Activated naive CD8-positive, alpha-beta T cell treated with anti-CD3 and anti-CD28 coated beads, Interleukin-2, amount 50 U/mL, for 24 hours (primary cell): ENCODE data around the gene INSIG1.
A peak's percentile ranks its signal among the peaks of the same experiment; 100 is the strongest.

Experiments
- ATAC-seq: fragments of 150-1000 bp; cut with Tn5 transposase; one replicate; pipeline ENCODE4 v1.10.0; 2021
- DNase-seq: peaks from one replicate; pipeline ENCODE4 v3.0.0; 2021
- H3K27ac Mint-ChIP-seq: one replicate; pipeline ENCODE4 v1.8.0; 2021; ENCODE audit warnings: mild to moderate bottlenecking, mixed read lengths
- H3K27me3 Mint-ChIP-seq: one replicate; pipeline ENCODE4 v1.8.0; 2021; ENCODE audit warnings: mixed read lengths
- H3K36me3 Mint-ChIP-seq: one replicate; pipeline ENCODE4 v1.8.0; 2021; ENCODE audit warnings: low read depth, mixed read lengths
- H3K4me1 Mint-ChIP-seq: one replicate; pipeline ENCODE4 v1.8.0; 2021; ENCODE audit warnings: mixed read lengths
- H3K4me3 Mint-ChIP-seq: one replicate; pipeline ENCODE4 v1.8.0; 2021; ENCODE audit warnings: mild to moderate bottlenecking, moderate library complexity, mixed read lengths
- H3K9me3 Mint-ChIP-seq: one replicate; pipeline ENCODE4 v1.8.0; 2021; ENCODE audit warnings: mixed read lengths

Gene INSIG1

DNA sequence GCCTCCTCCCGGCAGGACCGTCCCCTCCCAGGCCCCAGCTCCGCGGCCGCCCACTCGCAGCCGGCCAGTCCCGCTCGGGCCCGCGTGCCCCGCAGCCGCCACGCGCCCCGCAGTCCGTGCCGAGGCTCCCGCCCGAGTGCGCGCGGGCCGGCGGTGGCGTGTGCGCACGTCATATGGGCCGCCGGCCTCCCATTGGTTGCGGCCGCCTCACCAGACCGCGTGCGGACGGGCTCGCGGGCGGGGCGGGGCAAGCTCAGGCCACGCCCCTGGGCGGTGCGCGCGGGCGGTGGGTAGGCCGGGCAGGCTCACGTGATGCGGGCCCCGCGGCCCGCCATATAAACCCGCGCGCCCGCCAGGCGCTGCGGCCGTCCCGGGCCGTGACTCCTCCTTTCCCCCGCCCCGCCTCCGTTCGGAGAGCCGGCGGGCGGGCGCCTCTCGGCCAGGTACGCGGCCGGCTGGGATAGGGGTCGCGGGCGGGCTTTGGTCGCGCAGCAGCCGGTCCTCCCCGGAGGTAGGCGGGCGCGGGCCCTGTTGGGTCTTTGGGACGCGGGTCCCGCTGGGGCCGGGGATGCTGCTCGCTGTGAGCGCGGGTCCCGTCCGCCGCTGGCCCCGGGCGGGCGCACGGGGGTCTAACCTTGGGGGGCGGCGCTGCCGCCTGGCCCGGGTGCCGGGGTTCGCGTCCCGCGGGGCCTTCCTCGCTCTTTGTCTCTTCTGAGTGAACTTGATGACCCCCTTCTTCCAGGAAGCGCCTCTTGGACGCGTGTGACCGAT, at the start of gene INSIG1:
Gene INSIG1, plus strand, starts transcription at position 362 of the 771 bp plus-strand sequence. Its CDS starts 408 bp downstream, at position 770.
- H3K4me3 Mint-ChIP-seq, result peak within 1 kb of the TSS; percentile 89
- H3K27ac Mint-ChIP-seq, result peak within 1 kb of the TSS; percentile 96
- ATAC-seq, result peak; percentile 41
- H3K4me1 Mint-ChIP-seq, result peaks cover 39% of the 10 kb centered on the region
- H3K36me3 Mint-ChIP-seq, result peaks cover 29% of the 10 kb centered on the region
- H3K27me3 Mint-ChIP-seq, result no peaks in the 10 kb centered on the region
- peak; percentile 92 for DNase-seq
- H3K9me3 Mint-ChIP-seq, result no peaks in the 10 kb centered on the region

DNA sequence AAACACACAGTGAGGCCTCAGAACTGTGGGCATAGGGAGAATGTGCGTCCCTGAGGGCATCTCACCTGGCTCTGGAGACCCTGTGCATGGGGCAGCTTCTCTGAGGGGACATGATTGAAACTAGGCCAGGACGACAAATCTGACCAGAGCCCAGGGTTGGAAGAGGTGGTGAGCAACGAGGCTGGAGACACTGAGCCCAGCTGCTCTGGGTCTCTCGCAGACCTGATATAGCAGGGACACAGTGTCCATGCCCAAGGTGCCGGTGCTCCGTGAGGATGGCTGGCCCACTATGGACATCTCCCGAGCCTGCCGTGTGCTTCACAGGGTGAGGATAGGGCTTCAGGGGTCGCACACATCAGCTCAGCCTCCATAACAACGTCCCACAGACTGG, 49.3 kb upstream of the INSIG1 start:
- H3K27me3 Mint-ChIP-seq, result peaks cover 2% of the 10 kb centered on the region
- ATAC-seq (no peak), DNase-seq (no peak)
- H3K36me3 Mint-ChIP-seq, result no peaks in the 10 kb centered on the region
- H3K9me3 Mint-ChIP-seq, result no peaks in the 10 kb centered on the region
- H3K4me1 Mint-ChIP-seq, result peaks cover 3% of the 10 kb centered on the region
- no peak overlapping the region for H3K27ac Mint-ChIP-seq
- no peak overlapping the region for H3K4me3 Mint-ChIP-seq

DNA sequence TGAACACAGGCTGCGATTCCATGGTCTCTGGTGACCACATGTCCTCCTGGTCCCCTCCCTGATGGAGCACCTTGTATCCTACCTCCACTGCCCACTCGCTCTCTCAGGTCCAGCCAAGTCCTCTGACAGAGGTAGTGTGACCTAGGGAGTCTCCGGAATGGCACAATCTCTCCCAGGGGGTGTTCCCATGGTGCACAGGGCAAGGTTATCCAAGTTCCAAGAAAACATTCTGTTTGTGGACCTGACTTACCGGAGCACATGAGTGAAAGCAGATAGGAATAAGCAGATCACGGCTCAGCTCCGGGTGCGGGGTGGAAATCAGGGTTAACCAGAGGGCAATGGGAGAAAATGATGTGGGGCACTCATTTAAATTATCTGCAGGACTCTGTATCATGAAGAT, 45.8 kb upstream of the INSIG1 start:
- H3K9me3 Mint-ChIP-seq, result no peaks in the 10 kb centered on the region
- no peak for DNase-seq
- ATAC-seq, result no peak
- peaks cover 7% of the 10 kb centered on the region for H3K4me1 Mint-ChIP-seq
- no peak overlapping the region for H3K27ac Mint-ChIP-seq
- no peak overlapping the region for H3K4me3 Mint-ChIP-seq
- peaks cover 6% of the 10 kb centered on the region for H3K27me3 Mint-ChIP-seq
- no peaks in the 10 kb centered on the region for H3K36me3 Mint-ChIP-seq

DNA sequence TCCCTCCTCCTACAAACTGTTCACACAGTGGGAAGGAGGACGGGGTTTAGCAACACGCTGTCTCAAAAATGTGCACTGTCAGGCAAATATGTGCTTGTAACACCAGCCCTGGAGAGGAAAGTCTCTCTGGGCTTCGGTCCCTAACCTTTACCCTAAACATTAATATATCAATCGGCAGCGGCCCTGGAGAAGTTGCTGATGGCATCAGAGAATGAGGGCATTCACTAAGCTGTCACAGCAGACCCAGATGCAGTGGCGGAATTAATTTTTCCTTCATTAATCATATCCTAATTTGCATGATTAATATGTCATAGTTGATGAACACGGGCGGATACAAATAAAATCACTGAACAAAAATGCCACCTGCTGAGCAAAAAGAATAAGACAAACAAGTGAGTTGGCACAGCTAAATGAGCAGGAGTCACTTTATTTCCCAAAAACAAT, 45.2 kb upstream of the INSIG1 start:
- H3K27me3 Mint-ChIP-seq, result peaks cover 6% of the 10 kb centered on the region
- DNase-seq, result no peak
- H3K36me3 Mint-ChIP-seq, result no peaks in the 10 kb centered on the region
- no peak for ATAC-seq
- H3K4me3 Mint-ChIP-seq, result no peak overlapping the region
- H3K9me3 Mint-ChIP-seq, result no peaks in the 10 kb centered on the region
- no peak overlapping the region for H3K27ac Mint-ChIP-seq
- H3K4me1 Mint-ChIP-seq, result peaks cover 7% of the 10 kb centered on the region

DNA sequence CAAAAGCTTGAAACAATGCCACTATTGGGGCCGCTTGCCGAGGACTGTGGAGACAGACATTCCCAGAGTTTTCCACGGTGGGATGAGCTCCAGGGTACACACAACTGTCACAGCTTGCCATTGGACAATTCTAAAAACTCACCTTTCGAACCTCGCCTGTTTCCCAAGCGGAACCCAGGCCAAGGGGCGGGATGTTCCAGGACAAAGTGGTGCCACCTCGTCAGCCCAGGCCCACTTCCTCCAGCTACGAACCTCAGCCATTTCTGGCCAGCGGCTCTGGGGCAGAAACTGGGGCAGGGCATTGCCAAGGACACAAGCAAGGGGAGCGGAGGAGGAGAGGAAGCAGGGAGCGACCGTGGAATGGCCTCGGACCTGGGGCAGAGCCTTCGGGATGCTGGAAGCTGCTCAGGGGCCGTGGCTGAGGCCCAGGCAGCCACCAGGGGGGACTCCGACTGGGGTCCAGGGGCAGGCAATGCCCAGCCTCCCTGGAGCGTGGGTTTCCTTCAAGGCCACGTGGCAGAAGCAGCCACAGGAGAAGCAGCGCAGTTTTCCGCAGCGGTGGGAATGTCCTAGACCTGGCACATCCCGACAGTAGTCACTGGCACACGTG, 44.7 kb upstream of the INSIG1 start:
- Mint-ChIP-seq H3K27ac (no peak overlapping the region), H3K27me3 (peaks cover 6% of the 10 kb centered on the region), H3K9me3 (no peaks in the 10 kb centered on the region), H3K36me3 (no peaks in the 10 kb centered on the region), H3K4me3 (no peak overlapping the region), H3K4me1 (peaks cover 7% of the 10 kb centered on the region)
- DNase-seq (no peak), ATAC-seq (no peak)

DNA sequence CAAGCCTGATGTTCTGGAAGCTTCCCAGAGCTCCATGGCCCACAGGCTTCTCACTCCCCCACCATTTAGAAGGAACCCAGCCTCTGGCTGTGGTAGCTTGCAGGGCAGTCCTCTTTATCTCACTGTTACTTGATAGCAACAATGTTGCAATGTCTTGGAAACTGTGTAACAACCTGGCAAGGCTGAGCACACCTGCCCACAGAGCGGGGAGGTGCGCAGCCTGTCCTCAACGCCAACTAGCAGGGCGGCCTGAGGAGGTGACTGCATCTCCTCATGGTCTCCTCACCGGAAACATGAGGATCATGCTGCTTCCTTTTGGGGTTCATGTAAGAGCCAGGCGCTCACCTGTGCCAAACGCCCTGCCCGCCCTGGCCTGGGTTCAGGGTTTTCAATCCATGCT, 43.7 kb upstream of the INSIG1 start:
- Mint-ChIP-seq H3K27ac (no peak overlapping the region), H3K9me3 (no peaks in the 10 kb centered on the region), H3K36me3 (no peaks in the 10 kb centered on the region), H3K4me1 (peaks cover 5% of the 10 kb centered on the region), H3K4me3 (no peak overlapping the region), H3K27me3 (peaks cover 6% of the 10 kb centered on the region)
- no peak for ATAC-seq
- DNase-seq, result no peak

DNA sequence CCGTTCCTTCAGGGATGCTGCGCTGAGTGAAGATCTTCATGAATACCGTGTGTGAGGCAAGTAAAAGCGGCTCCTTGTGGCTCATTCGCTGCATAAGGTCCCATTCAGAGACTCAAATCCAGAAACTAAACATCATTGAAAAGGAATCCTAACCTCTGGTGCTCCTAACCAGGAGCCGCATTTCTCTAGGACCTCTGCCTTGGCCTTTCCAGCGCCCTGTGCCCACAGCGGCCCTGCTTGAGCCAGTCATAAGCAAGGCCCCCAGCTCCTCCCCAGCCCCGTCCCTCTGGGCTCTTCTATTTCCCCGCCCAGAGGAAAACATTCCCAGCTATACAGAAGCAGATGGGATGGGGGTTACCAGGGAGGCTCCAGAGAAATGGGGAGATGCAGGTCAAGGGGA, 42.6 kb upstream of the INSIG1 start:
- no peak for DNase-seq
- H3K27me3 Mint-ChIP-seq, result peaks cover 6% of the 10 kb centered on the region
- peaks cover 4% of the 10 kb centered on the region for H3K4me1 Mint-ChIP-seq
- H3K9me3 Mint-ChIP-seq, result no peaks in the 10 kb centered on the region
- H3K36me3 Mint-ChIP-seq, result no peaks in the 10 kb centered on the region
- H3K27ac Mint-ChIP-seq, result no peak overlapping the region
- ATAC-seq, result no peak
- no peak overlapping the region for H3K4me3 Mint-ChIP-seq

DNA sequence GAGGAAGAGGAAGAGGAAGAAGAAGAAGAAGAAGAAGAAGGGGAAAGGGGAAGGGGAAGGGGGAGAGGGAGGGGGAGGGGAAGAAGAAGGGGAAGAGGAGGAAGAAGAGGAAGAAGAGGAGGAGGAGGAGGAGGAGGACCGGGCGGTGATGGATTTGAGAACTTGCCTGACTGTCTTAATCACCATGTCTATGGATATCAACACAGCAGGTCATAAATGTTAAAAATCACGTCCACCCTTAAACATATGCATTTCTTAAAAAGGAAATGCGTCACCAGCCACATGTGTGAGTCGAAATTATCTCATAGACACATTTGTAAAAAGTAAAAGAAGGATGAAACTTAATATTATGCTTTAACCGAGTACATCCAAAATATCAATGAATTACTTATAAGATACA, 42.1 kb upstream of the INSIG1 start:
- Mint-ChIP-seq H3K4me1 (peaks cover 4% of the 10 kb centered on the region), H3K4me3 (no peak overlapping the region), H3K9me3 (no peaks in the 10 kb centered on the region), H3K36me3 (no peaks in the 10 kb centered on the region), H3K27me3 (peaks cover 6% of the 10 kb centered on the region), H3K27ac (no peak overlapping the region)
- DNase-seq (no peak), ATAC-seq (peak; percentile 37)

DNA sequence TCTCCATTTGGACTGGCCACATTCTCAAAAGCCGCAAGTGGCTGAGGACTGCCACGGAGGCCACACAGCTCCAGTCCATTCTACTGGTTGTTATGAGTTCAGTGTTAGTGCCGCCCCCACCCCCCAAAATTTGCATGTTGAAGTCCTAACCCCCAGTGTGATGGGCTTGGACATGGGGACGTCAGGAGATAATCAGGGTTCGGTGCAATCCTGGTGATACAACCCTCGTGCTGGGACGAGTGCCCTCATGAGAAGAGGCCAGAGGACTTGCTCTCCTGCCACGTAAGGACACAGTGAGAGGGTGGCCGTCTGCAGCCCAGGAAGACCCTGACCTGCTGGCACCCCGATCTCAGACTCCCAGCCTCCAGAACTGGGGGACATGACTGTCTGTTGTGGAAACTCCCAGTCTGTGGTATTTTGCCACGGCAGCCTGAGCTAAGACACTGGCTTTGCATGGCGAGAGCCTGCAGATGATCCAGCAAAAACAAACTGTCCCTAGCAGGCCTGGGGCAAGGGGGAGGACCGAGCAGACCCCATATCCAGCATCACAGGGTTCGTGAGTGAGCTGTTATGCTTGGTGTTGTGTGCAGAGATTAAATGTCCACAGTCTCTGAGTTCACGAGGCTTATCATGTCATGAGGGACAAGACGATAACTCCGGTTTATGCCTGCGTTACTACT, 41.5 kb upstream of the INSIG1 start:
- no peaks in the 10 kb centered on the region for H3K9me3 Mint-ChIP-seq
- no peaks in the 10 kb centered on the region for H3K36me3 Mint-ChIP-seq
- ATAC-seq, result no peak
- H3K27me3 Mint-ChIP-seq, result peaks cover 6% of the 10 kb centered on the region
- no peak overlapping the region for H3K27ac Mint-ChIP-seq
- H3K4me1 Mint-ChIP-seq, result peaks cover 4% of the 10 kb centered on the region
- H3K4me3 Mint-ChIP-seq, result no peak overlapping the region
- DNase-seq, result no peak

DNA sequence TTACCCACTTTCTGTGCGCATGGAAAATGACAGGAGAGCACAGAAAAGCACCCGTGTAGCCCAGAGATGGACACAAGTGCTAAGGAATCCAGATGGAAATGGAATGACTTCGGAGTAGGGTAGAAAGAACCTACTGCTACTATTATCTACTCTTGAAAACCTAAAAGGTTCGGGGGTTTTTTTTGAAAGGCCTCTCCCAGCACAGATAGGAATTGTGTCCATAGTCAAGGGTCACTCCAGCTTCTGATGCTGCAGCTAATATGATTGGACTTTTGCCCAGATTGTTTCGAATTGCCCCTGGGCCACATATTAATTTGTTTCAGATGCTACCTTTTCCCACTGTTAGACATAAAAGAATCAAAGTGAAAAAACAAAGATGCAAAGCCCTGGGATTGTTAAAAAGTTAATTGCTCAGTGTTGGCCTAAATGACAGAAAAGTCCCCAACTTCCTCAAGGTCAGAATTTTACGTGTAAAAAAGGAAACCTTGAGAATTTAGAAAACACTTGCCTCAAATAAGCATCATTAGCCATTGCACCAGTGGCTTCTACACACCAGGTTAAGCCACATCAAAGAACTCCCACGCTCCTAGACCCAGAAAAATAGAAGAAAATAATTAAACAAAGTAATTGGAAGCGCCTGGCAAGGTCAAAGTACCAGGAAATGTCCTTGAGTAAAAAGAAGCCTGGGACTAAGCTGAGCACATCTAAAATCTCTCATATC, 40.8 kb upstream of the INSIG1 start:
- Mint-ChIP-seq H3K9me3 (no peaks in the 10 kb centered on the region), H3K27ac (no peak overlapping the region), H3K36me3 (no peaks in the 10 kb centered on the region), H3K4me3 (no peak overlapping the region), H3K27me3 (peaks cover 6% of the 10 kb centered on the region), H3K4me1 (peaks cover 4% of the 10 kb centered on the region)
- ATAC-seq (no peak), DNase-seq (no peak)

DNA sequence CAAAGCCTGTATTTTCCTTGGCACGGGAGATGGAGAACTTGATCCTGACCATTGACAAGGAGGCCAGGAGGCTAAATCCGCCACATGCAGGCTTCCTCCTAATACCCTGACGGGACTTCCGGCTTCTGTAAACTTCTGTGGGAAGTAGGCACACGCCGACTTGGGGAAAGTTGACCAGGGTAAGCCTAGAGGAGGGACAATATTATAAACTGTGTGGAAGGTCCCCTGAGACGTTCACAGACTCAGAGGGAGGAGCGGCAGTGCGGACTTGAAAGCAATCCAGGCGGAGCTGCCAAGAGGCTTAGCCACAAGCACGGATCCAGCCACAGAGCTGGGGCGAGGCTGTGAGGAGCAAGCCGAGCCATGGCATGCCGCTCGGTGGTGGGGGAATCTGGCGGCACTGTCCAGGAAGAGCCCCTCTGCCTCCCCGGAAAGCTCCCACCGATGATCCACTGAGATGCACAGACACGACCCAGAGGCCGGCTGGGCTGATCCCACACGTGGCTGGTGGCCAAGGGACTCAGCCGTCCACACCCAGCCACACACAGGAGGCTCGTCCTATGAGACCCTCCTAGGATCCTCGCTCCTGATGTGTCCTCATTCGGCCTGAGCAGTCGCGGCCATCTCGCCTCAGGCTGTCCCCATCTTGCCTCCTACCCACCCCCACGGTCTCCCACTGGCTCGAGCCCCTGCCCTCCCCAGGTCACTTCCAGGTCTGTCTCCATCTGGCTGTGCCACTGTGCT, 40.0 kb upstream of the INSIG1 start:
- no peak for DNase-seq
- Mint-ChIP-seq H3K27ac (no peak overlapping the region), H3K4me1 (peaks cover 4% of the 10 kb centered on the region), H3K4me3 (no peak overlapping the region), H3K27me3 (peaks cover 4% of the 10 kb centered on the region), H3K36me3 (no peaks in the 10 kb centered on the region), H3K9me3 (no peaks in the 10 kb centered on the region)
- no peak for ATAC-seq

DNA sequence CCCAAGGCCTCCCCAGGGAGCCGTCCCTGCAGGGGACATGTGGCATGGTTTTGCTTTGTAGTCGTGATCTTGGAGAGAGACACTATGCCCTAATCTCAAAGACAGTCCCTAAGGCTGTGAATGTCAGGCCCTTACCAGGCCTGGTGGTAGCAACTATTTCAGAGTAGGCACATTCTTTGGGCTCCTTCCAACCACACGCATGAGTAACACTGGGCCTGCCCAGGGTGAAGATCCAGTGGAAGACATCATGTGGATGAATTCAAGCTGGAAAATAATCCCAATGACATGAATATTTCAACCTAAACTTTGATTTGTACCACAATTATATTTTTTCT, 39.5 kb upstream of the INSIG1 start:
- H3K27ac Mint-ChIP-seq, result no peak overlapping the region

DNA sequence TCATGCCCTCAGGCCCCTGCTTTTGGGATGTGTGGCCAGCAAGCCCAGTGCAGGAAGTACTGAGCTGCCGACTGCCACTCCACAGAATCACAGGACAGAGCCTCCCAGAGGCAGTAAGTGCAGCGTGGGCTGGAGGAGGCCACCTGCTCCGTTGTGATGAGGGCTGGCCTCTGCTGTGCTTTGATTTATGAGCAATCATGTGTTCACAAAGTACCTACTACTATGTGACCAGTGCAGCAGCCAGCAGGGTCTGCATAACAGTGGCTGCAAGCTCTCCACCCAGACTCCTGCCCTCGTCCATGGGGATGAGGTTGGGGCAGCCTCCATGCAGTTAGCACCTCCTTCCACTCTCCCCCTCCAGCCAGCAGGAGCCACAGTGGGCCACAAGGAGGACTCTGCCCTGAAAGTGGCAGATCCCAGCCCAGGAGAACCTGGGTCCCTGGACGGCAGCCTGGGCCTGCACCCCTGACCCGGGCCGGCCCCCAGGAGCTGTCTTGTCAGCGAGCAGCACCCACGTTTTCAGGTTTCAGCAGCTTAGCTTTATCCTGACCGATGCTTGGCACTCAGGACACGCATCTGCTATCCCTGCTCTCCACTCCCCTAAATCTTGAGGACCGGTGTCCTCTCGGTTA, 37.7 kb upstream of the INSIG1 start:
- no peaks in the 10 kb centered on the region for H3K27me3 Mint-ChIP-seq
- H3K4me3 Mint-ChIP-seq, result no peak overlapping the region
- no peak for DNase-seq
- H3K36me3 Mint-ChIP-seq, result no peaks in the 10 kb centered on the region
- H3K27ac Mint-ChIP-seq, result no peak overlapping the region
- no peaks in the 10 kb centered on the region for H3K9me3 Mint-ChIP-seq
- H3K4me1 Mint-ChIP-seq, result peaks cover 2% of the 10 kb centered on the region
- no peak for ATAC-seq

More for the DNA sequence above, 39.5 kb upstream of the INSIG1 start:
- DNase-seq (no peak), ATAC-seq (no peak)
- no peaks in the 10 kb centered on the region for H3K9me3 Mint-ChIP-seq
- no peaks in the 10 kb centered on the region for H3K36me3 Mint-ChIP-seq
- H3K4me3 Mint-ChIP-seq, result no peak overlapping the region
- peaks cover 4% of the 10 kb centered on the region for H3K4me1 Mint-ChIP-seq
- peaks cover 4% of the 10 kb centered on the region for H3K27me3 Mint-ChIP-seq

DNA sequence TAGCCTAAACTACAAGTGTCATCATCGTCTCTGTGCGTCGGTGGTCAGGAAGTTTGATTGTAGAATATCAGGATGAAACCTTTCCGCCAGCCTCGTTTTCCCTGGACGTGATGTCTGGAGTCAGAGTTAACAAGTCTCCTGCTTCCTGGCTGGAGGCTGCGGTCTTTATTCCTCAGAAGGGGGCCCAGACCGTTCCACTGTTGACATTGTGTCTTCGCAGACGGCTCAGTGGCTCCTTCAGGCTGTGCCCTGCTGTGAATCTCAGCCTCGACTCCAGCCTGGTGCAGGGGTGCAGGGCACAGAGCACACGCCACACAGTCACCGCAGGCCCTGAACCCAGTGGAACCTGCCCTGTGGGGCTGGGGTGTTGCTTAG, 37.2 kb upstream of the INSIG1 start:
- H3K27ac Mint-ChIP-seq, result no peak overlapping the region
- H3K27me3 Mint-ChIP-seq, result no peaks in the 10 kb centered on the region
- H3K4me1 Mint-ChIP-seq, result no peaks in the 10 kb centered on the region
- no peaks in the 10 kb centered on the region for H3K9me3 Mint-ChIP-seq
- no peaks in the 10 kb centered on the region for H3K36me3 Mint-ChIP-seq
- no peak overlapping the region for H3K4me3 Mint-ChIP-seq
- no peak for DNase-seq
- no peak for ATAC-seq
